ENCODE data around the gene RBM28.

RBM28 gene

DNA sequence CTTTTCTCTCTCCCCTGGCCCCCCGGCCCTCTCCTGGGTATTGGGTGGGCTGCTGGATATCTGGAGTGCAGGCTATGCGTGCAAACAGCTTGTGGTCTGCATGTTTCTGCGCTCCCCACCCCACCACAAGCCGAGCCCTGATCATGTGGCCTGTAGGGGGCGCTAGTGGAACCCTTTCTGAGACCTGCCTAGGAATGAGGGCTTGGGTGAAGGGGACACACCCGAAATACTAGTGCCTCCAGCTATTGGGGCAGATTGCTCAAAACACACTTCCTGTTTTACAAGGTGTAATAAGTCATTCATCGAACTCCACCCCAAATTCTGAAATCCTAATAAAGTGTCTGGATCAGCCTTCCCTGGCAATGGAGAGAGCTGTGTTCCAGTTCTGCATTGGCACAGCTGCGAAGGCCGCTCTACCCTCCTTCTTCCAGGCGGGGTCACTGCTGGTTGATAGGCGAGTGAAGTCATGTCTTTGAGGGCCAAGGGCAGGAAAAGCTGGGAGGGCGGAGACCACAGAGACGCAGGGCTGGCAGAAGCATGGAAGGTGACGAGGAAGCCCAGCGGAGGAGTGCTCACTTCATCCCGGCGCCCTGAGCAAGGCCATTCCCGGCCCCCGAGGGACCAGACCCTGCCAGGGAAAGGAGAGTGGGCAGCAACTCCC, 37.6 kb upstream of the RBM28 start:
- no peaks in the 10 kb centered on the region for H3K27me3 Mint-ChIP-seq
- no peaks in the 10 kb centered on the region for H3K36me3 Mint-ChIP-seq
- H3K9me3 Mint-ChIP-seq = no peaks in the 10 kb centered on the region
- H3K4me3 Mint-ChIP-seq = no peak overlapping the region
- H3K4me1 Mint-ChIP-seq = no peaks in the 10 kb centered on the region
- no peak overlapping the region for H3K27ac Mint-ChIP-seq

DNA sequence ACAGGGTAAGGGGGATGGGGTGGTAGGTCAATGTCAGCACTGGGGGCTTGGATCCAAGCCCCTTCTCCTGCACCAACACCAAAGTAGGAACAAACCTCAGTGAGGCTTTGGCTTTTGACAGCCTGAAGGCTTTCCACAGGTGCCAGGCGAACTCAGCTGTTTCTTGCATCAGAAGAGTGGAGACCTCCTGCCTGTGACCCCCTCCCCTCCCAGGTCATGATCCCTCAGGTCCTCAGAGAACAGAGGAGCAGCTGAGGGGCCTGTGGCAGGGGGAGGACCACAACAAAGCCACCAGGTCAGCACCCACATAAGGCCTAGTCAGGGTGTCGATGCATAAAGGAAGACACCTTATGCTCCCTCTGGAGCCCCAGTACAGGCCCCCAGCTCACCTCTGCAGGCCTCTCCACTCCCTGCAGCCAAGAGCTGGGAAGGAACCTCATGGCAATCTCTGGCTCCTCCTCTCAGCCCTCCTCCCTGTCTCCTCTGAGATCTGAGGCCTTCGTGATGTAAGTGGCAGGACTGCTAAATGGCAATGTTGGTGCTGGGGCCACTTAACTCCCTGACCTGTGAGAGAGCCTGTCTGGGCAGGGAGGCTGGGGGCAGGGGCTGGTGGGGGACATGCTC, 36.9 kb upstream of the RBM28 start:
- H3K27ac Mint-ChIP-seq = no peak overlapping the region
- no peaks in the 10 kb centered on the region for H3K9me3 Mint-ChIP-seq
- no peaks in the 10 kb centered on the region for H3K36me3 Mint-ChIP-seq
- no peaks in the 10 kb centered on the region for H3K4me1 Mint-ChIP-seq
- H3K27me3 Mint-ChIP-seq = no peaks in the 10 kb centered on the region
- H3K4me3 Mint-ChIP-seq = no peak overlapping the region

DNA sequence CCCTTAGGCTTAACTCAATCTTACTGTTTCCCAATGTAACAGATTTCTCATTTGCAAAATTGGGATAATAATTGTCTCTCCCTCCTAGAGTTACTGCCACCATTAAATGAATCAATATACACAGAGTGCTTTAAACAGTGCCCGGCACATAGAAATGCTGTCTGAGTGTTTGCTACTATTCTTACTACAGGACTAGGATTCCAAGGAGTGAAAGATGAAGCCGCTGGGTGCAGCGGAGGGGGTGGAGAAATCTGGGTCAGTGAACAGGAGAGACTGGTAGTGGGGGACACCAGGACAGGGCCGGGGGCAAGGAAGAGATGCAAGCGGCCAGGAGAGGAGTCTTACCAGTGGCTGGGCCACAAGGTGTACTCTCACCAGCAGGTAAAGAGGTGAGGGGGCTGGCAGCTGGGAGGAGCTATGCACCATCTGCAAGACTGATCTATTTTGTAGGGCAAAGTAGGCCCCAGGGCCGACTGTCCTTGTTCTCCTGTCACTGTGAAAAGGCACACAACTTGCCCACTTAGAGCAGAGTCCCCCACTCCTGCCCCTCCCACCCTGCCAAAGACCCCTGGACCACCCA, 36.3 kb upstream of the RBM28 start:
- Mint-ChIP-seq H3K27ac (no peak overlapping the region), H3K9me3 (no peaks in the 10 kb centered on the region), H3K27me3 (no peaks in the 10 kb centered on the region), H3K36me3 (no peaks in the 10 kb centered on the region), H3K4me3 (no peak overlapping the region), H3K4me1 (no peaks in the 10 kb centered on the region)

DNA sequence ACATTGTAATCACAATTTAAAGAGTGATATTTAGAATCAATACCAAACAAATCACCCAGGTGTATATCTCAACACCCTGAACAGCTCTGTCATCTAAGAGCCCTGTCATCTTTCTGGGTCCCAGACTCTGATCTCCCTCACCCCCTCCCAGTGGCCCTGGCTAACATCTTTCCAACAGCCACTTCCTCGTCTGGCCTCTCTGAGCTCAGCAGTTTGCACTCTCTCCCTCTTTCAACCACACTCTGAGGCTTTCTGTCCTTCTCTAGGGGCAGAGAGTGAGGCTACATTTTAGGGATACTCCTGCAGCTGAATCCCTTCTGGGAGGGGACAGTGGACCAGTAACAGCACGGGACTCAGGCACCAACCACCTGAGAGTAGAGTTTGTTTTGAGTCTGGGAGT, 34.9 kb upstream of the RBM28 start:
- H3K36me3 Mint-ChIP-seq = no peaks in the 10 kb centered on the region
- H3K4me1 Mint-ChIP-seq = no peaks in the 10 kb centered on the region
- H3K9me3 Mint-ChIP-seq = no peaks in the 10 kb centered on the region
- H3K27me3 Mint-ChIP-seq = no peaks in the 10 kb centered on the region
- H3K4me3 Mint-ChIP-seq = no peak overlapping the region
- H3K27ac Mint-ChIP-seq = no peak overlapping the region

DNA sequence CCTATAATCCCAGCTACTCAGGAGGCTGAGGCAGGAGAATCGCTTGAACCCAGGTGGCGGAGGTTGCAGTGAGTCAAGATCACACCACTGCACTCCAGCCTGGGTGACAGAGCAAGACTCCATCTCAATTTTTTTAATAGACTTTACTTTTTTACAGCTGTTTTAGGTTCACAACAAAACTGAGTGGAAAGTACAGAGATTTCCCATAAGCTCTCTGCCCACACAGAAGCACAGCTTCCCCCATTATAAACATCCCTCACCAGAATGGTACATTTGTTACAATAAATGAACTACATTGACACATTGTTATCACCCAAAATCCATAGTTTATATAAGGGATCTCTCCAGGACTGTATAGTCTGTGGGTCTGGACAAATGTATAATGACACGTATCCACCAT, 32.4 kb upstream of the RBM28 start:
- Mint-ChIP-seq H3K27me3 (no peaks in the 10 kb centered on the region), H3K4me3 (no peak overlapping the region), H3K36me3 (no peaks in the 10 kb centered on the region), H3K27ac (no peak overlapping the region), H3K4me1 (no peaks in the 10 kb centered on the region), H3K9me3 (no peaks in the 10 kb centered on the region)

DNA sequence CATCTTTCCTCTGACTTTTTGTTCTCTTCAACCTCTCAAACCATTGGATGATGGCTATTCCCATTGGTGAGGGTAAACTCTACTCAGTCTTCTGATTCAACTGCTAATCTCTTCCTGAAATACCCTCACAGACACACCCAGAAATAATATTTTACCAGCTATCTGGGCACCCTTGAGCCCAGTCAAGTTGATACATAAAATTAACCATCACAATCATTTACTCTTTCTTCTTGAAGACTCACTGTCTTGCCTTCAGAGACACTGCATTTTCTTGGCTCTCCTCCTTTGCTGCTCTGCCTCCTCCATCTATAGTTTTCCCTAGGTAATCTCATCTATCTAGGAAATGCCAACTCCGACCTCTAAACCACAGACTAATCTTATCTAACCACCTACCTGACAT, 30.3 kb upstream of the RBM28 start:
- no peak overlapping the region for H3K27ac Mint-ChIP-seq
- H3K36me3 Mint-ChIP-seq = no peaks in the 10 kb centered on the region
- H3K9me3 Mint-ChIP-seq = no peaks in the 10 kb centered on the region
- no peaks in the 10 kb centered on the region for H3K27me3 Mint-ChIP-seq
- no peaks in the 10 kb centered on the region for H3K4me1 Mint-ChIP-seq
- no peak overlapping the region for H3K4me3 Mint-ChIP-seq

DNA sequence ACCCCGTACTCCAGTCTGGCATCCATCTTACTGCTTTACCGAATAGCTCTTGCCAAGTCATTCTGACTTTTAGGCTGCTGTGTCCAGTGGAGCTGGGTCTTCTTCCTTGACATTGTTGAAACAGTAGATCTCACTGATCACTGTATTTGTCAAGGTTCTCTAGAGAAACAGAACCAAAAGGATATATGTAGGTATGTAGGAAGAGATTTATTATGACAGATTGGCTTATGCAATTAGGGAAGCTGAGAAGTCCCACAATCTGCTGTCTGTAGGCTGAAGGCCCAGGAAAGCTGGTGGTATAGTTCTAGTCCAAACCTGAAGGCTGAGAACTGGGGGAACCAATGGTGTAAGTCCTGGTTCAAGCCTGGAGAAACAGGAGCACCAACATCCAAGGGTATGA, 29.9 kb upstream of the RBM28 start:
- Mint-ChIP-seq H3K9me3 (no peaks in the 10 kb centered on the region), H3K4me3 (no peak overlapping the region), H3K4me1 (no peaks in the 10 kb centered on the region), H3K36me3 (no peaks in the 10 kb centered on the region), H3K27ac (no peak overlapping the region), H3K27me3 (no peaks in the 10 kb centered on the region)

DNA sequence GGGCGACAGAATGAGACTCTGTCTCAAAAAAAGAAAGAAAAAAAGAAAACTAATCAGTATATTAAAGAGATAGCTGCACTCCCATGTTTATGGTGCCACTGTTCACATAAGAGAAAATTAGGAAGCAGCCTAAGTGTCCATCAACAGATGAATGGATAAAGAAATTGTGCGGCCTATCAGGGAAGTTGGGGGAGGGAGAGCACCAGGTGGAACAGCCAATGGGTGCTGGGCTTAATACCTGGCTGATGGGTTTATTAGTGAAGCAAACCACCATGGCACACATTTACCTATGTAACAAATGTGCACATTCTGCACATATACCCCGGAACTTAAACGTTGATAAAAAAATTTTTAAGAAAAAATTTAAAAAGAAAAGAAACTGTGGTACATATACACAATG, 26.8 kb upstream of the RBM28 start:
- H3K36me3 Mint-ChIP-seq = no peaks in the 10 kb centered on the region
- no peak overlapping the region for H3K27ac Mint-ChIP-seq
- H3K27me3 Mint-ChIP-seq = peaks cover 8% of the 10 kb centered on the region
- H3K4me1 Mint-ChIP-seq = no peaks in the 10 kb centered on the region
- H3K4me3 Mint-ChIP-seq = no peak overlapping the region
- no peaks in the 10 kb centered on the region for H3K9me3 Mint-ChIP-seq

DNA sequence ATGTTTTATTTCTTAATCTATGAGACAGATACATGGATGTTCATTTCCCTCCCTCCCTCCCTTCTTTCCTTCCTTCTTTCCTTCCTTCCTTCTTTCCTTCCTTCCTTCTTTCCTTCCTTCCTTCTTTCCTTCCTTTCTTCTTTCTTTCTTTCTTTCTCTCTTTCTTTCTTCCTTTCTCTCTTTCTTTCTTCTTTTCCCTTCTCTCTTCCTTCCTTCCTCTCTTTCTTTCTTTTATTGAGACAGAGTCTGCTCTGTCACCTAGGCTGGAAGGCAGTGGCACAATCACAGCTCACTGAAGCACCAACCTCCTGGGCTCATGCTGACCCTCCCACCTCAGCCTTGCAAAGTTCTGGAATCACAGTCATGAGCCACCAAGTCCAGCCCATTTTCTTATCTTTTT, 23.3 kb upstream of the RBM28 start:
- H3K9me3 Mint-ChIP-seq = no peaks in the 10 kb centered on the region
- no peak overlapping the region for H3K27ac Mint-ChIP-seq
- H3K4me3 Mint-ChIP-seq = no peak overlapping the region
- peaks cover 25% of the 10 kb centered on the region for H3K27me3 Mint-ChIP-seq
- H3K4me1 Mint-ChIP-seq = peaks cover 12% of the 10 kb centered on the region
- H3K36me3 Mint-ChIP-seq = no peaks in the 10 kb centered on the region

- peaks cover 16% of the 10 kb centered on the region for H3K4me1 Mint-ChIP-seq
- no peak overlapping the region for H3K27ac Mint-ChIP-seq
- H3K9me3 Mint-ChIP-seq = no peaks in the 10 kb centered on the region
- peaks cover 25% of the 10 kb centered on the region for H3K27me3 Mint-ChIP-seq
- H3K36me3 Mint-ChIP-seq = no peaks in the 10 kb centered on the region
- H3K4me3 Mint-ChIP-seq = no peak overlapping the region
Measured at GRCh38 chr7:128366300-128366699, 22.6 kb upstream of the RBM28 start.

- Mint-ChIP-seq H3K4me3 (no peak overlapping the region), H3K27me3 (peaks cover 25% of the 10 kb centered on the region), H3K27ac (no peak overlapping the region), H3K4me1 (peaks cover 23% of the 10 kb centered on the region), H3K9me3 (no peaks in the 10 kb centered on the region), H3K36me3 (no peaks in the 10 kb centered on the region)
Measured at GRCh38 chr7:128365432-128365831, 21.7 kb upstream of the RBM28 start.

- no peak overlapping the region for H3K4me3 Mint-ChIP-seq
- H3K4me1 Mint-ChIP-seq = peaks cover 23% of the 10 kb centered on the region
- no peaks in the 10 kb centered on the region for H3K36me3 Mint-ChIP-seq
- H3K27me3 Mint-ChIP-seq = peaks cover 25% of the 10 kb centered on the region
- H3K9me3 Mint-ChIP-seq = no peaks in the 10 kb centered on the region
- no peak overlapping the region for H3K27ac Mint-ChIP-seq
Measured at GRCh38 chr7:128364166-128364870, 20.6 kb upstream of the RBM28 start.

- peaks cover 23% of the 10 kb centered on the region for H3K4me1 Mint-ChIP-seq
- peaks cover 25% of the 10 kb centered on the region for H3K27me3 Mint-ChIP-seq
- H3K9me3 Mint-ChIP-seq = no peaks in the 10 kb centered on the region
- H3K27ac Mint-ChIP-seq = no peak overlapping the region
- no peak overlapping the region for H3K4me3 Mint-ChIP-seq
- no peaks in the 10 kb centered on the region for H3K36me3 Mint-ChIP-seq
Measured at GRCh38 chr7:128363261-128363721, 19.6 kb upstream of the RBM28 start.

DNA sequence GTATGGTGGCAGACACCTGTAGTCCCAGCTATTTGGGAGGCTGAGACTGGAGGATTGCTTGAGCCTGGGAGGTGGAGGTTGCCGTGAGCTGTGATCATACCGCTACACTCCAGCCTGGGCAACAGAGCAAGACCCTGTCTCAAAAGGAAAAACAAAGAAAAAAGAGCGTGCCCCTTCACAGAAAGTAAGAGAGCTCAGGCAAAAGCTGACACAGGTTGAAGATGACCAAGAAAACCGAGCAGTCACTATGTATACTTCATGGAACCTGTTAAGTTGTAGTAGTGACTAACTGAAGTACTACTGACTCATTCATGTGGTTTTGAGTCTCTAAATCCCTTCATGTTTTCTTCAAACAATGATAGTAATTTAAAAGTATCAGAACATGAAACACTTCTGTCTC, 19.0 kb upstream of the RBM28 start:
- Mint-ChIP-seq H3K4me1 (peaks cover 23% of the 10 kb centered on the region), H3K27ac (peak overlapping the region; percentile 37), H3K9me3 (no peaks in the 10 kb centered on the region), H3K27me3 (peaks cover 25% of the 10 kb centered on the region), H3K4me3 (peak overlapping the region; percentile 81), H3K36me3 (no peaks in the 10 kb centered on the region)

GRCh38 chr7:128361411-128362379, 18.0 kb upstream of the RBM28 start, which contains the start of gene PRRT4:
Gene PRRT4, minus strand, starts transcription at chr7:128361690.
- H3K27me3 Mint-ChIP-seq = peaks cover 20% of the 10 kb centered on the region
- peaks cover 23% of the 10 kb centered on the region for H3K4me1 Mint-ChIP-seq
- H3K4me3 Mint-ChIP-seq = peak within 1 kb of the TSS; percentile 83
- H3K27ac Mint-ChIP-seq = peak within 1 kb of the TSS; percentile 62
- no peaks in the 10 kb centered on the region for H3K9me3 Mint-ChIP-seq
- no peaks in the 10 kb centered on the region for H3K36me3 Mint-ChIP-seq

Measured in activated naive CD4-positive, alpha-beta T cell treated with anti-CD3 and anti-CD28 coated beads, Interleukin-2, amount 50 U/mL, for 24 hours (primary cell).